Left renal cortex interstitium (tissue), 4 donors: ENCODE data around the gene MAST3. TPM values are rescaled to one million over a fixed set of nuclear protein-coding genes. Genes with fewer than 3 reads are reported as not detected.

Experiments used
- polyA plus RNA-seq, 4 donors: library from polyadenylated mRNA; unstranded; fragments of 120-200 nt; gene quantifications; one replicate each; pipeline ENCODE4 v1.2.1, GENCODE V29; 2013; ENCODE audit not compliant: insufficient read length in 4 of 4

Gene MAST3
- polyA plus RNA-seq, 4 donors = 3.5 to 9.6 (median 6.3) TPM

Other genes starting within 250 kb of the MAST3 start
- gene JAK3, start 249.8 kb upstream of the MAST3 start, polyA plus RNA-seq = 1 to 10 TPM; 2.2 to 4.9 (median 3.6) TPM
- gene RPL18A, start 237.9 kb upstream of the MAST3 start, polyA plus RNA-seq = 1,000 to 10,000 TPM in 2 of 4 donors, 100 to 1,000 TPM in 2; 867 to 1,395 (median 1,135) TPM
- under 1 TPM in 3 of 4 donors, not detected in 1; 0.04 to 0.14 (median 0.04) TPM for gene SLC5A5, start 225.8 kb upstream of the MAST3 start, polyA plus RNA-seq
- 100 to 1,000 TPM in 1 of 4 donors, 10 to 100 TPM in 3; 51.9 to 100 (median 78.3) TPM for gene CCDC124, start 164.8 kb upstream of the MAST3 start, polyA plus RNA-seq
- 1 to 10 TPM; 5.6 to 8.4 (median 7.0) TPM for gene KCNN1, start 130.7 kb upstream of the MAST3 start, polyA plus RNA-seq
- 1 to 10 TPM; 4.9 to 6.0 (median 5.3) TPM for gene ARRDC2, start 89.6 kb upstream of the MAST3 start, polyA plus RNA-seq
- gene IL12RB1, start 10.8 kb upstream of the MAST3 start, polyA plus RNA-seq = under 1 TPM; 0.18 to 0.42 (median 0.31) TPM
- 10 to 100 TPM; 27.8 to 39.6 (median 34.3) TPM for gene PIK3R2, start 55.4 kb downstream of the MAST3 start, polyA plus RNA-seq
- gene IFI30, start 76.0 kb downstream of the MAST3 start, polyA plus RNA-seq = 10 to 100 TPM; 12.4 to 22.4 (median 15.3) TPM
- gene MPV17L2, start 95.4 kb downstream of the MAST3 start, polyA plus RNA-seq = 10 to 100 TPM in 2 of 4 donors, 1 to 10 TPM in 2; 8.1 to 12.1 (median 10.6) TPM
- gene RAB3A, start 106.3 kb downstream of the MAST3 start, polyA plus RNA-seq = 1 to 10 TPM; 4.6 to 5.8 (median 5.3) TPM
- 1 to 10 TPM; 1.1 to 2.1 (median 1.4) TPM for gene PDE4C, start 128.7 kb downstream of the MAST3 start, polyA plus RNA-seq
- 10 to 100 TPM in 2 of 4 donors, 1 to 10 TPM in 2; 3.4 to 13.8 (median 8.9) TPM for gene IQCN, start 176.7 kb downstream of the MAST3 start, polyA plus RNA-seq
- gene JUND, start 183.8 kb downstream of the MAST3 start, polyA plus RNA-seq = 100 to 1,000 TPM in 2 of 4 donors, 10 to 100 TPM in 2; 75.4 to 102 (median 91.3) TPM
- 100 to 1,000 TPM in 2 of 4 donors, 10 to 100 TPM in 2; 90.4 to 134 (median 105) TPM for gene LSM4, start 225.3 kb downstream of the MAST3 start, polyA plus RNA-seq
- gene PGPEP1, start 242.8 kb downstream of the MAST3 start, polyA plus RNA-seq = 10 to 100 TPM; 21.2 to 31.5 (median 26.5) TPM